OCI-LY7 (cell line): ENCODE measurements around the gene ZFYVE28.

Experiments used
- CTCF ChIP-seq: fragments of 200-600 bp; sonication (generic); conservative IDR thresholded peaks from 2 replicates; pipeline ENCODE4 v1.5.1; 2014; ENCODE audit warnings: mild to moderate bottlenecking, antibody characterized with exemption, low read length, moderate library complexity, mixed read lengths
- EZH2phosphoT487 ChIP-seq: fragments of 200-600 bp; sonication (generic); IDR thresholded peaks from 2 replicates; pipeline ENCODE4 v1.6.1; 2018; ENCODE audit warnings: low read depth, borderline replicate concordance, mild to moderate bottlenecking, mixed run types, antibody characterized with exemption, low read length, moderate library complexity, mixed read lengths

DNA sequence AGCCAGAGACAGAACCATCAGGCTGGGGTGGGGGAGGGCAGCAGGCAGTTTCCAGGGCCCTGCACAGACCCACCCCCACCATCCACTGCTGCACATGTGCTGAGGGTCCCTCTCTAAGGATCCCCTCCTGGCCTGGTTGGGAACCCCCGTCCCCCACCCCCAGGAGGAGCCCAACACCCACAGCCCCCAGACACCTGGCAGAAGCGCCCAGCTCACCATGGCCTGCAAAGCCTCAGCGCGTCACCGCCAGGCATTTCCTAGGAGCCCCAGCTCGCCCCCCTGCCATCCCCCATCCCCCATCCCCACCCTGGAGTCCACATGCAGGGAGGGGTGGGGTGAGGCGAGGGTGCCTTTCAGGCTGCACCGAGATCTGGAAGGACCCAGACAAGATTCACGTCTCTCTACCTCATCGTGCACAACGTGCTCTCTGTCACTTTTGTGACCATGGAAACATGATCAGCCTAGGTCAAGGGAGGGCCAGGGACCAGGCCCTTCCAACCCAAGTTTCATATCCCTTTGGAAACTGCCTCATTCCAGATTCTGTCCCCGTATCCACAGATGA lies 165.8 kb downstream of the ZFYVE28 start:
- TF ChIP-seq CTCF (no peak), EZH2phosphoT487 (no peak)
